Femur (tissue), 1 donor: ENCODE results near the gene UGP2.
"Not testable (repeated sequence)": the region's sequence is repeated elsewhere in the genome, so short reads cannot be mapped to it uniquely, and the experiment has no call there.

Source experiments
- DNase-seq: peaks from one replicate; pipeline ENCODE4 v3.0.0-alpha.2; 2017

UGP2 gene

GRCh38 chr2:63840785-63841253 lies 877 bp upstream of the UGP2 start:
- peak; percentile 99 for DNase-seq

- peak; percentile 46 for DNase-seq
Observed at GRCh38 chr2:63842149-63843061, 709 bp downstream of the UGP2 start.

GRCh38 chr2:63843093-63843492 lies 1.4 kb downstream of the UGP2 start:
- DNase-seq: no peak

DNA sequence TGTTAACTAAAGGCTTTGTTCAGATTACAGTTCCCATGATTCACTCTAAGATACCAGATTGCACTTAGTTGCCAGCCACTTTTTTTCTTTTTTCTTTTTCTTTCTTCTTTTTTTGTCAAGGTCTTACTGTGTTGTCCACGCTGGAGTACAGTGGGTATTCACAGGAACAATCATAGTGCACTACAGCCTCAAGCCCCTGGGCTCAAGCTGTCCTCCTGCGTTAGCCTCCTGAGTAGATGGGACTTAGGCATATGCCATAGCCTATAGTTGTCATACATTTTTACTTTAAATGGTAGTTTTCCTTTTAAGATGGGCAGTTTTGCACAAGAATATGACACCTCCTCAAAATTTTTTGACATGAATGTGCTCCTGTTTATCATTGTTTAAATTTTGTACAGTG lies 2.1 kb downstream of the UGP2 start:
- no peak for DNase-seq

- DNase-seq: no peak
Observed at GRCh38 chr2:63844616-63845015, 2.9 kb downstream of the UGP2 start.

DNA sequence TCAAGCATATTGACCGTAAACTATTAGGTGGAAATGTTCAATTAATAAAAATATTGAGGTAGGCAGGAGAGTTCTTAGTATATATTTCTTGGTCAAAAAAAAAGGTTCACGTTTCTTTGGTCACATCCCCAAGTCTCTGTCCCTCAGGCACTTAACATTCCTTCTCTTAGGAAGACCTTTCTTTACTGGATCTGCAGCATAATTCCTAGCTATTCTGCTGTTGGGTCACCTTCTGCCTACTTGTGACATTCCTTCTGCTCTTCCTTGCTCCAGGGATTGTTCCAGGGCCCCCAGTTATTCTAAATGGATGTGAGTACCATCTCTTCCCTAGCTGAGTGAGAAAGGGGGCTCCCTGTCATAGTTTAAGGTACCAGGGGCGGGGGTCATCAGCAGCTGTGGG lies 4.2 kb downstream of the UGP2 start:
- DNase-seq: no peak

DNA sequence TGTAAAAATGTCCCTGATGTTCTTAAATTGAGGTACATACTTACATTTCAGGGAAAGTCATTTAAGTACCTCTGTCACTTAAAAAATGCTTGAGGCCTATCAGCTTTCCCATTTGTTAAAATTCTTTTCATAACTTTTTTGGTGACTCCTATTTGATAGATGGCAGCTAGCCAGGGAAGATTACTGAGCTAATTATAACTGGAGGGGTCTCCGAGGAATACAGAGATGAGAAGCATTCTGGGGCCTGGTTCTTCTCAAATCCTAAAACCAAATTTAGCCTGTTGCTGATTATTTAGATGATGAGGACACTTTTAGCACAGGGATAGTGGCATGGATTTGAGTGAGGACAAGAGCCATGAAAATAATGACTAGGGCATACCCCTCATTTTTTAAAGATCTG lies 4.8 kb downstream of the UGP2 start:
- no peak for DNase-seq

DNA sequence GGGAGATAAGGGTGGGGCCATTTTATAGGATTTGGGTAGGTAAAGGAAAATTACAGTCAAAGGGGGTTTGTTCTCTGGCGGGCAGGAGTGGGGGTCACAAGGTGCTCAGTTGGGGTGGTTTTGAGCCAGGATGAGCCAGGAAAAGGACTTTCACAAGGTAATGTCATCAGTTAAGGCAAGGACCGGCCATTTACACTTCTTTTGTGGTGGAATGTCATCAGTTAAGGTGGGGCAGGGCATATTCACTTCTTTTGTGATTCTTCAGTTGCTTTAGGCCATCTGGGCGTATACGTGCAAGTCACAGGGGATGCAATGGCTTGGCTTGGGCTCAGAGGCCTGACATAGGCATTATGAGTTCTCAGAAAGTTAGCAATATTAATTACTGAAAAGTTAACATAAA lies 5.9 kb downstream of the UGP2 start:
- not testable (repeated sequence) for DNase-seq

- no peak for DNase-seq
Observed at GRCh38 chr2:63849381-63850203, 7.9 kb downstream of the UGP2 start.

GRCh38 chr2:63850204-63850571 lies 8.5 kb downstream of the UGP2 start:
- no peak for DNase-seq

- no peak for DNase-seq
Observed at GRCh38 chr2:63850649-63851048, 9.0 kb downstream of the UGP2 start.

DNA sequence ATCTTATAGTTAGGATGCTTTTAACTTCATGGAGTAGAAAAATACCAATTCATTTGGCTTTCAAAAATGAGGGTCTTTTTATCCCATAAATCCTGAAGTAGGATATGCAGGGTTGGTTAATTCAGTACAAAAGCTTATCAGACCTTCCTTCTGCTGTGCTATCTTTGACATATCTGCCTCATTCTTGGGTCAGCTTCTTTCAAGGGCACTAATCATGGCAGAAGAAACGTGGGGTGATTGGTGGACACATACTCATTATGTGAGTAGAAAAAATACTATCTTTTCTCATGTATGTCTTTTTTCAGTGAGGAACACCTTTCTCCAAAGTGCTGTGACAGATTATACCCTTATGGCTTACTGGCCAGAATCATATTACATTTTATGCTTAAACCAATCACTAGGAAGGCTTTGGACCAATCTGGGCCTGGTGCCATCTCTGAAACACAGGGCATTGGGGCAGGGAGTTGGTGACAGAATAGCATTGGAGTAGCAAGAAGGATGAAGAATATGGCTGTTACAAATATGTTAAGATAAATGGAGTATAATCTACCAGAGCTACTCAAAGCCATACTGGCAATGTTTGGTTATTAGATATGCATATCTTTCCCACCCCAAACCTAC lies 10.1 kb downstream of the UGP2 start:
- no peak for DNase-seq

DNA sequence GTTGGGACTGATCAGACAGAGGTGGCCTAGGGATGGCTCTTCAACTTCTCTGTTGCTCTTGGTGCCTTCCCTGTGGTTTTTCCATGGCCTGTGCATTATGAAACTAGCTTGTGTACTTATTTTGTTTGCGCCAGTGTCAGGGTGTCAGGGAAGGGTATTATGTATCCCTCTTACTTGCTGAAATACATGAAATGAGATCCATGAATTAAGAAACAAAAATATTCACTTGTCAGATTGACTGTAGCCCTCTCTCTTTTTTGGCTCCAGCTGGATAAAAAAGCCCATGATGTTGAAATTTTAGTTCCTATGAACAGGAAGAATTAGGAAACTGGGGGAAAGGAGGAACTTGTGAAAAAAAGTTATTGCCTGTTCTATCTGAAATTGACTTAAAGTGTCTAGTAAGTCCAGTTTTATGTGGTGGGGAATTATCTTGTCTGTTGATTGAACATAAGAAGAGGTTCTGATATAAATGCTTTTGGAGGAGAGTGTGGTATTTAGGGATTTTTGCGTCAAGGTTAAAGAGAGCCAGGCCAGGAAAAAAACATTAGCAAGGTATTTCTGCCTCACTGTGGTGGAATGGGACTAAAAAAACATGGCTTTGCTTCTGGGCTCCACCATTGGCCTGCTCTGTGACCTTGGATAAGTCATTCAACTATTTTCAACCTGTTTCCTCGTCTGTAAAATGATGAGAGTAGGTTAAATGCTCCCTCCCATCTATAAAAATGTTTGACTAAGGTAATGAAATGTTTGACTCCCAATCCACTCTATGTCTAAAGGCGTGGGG lies 12.0 kb downstream of the UGP2 start:
- DNase-seq: no peak

DNA sequence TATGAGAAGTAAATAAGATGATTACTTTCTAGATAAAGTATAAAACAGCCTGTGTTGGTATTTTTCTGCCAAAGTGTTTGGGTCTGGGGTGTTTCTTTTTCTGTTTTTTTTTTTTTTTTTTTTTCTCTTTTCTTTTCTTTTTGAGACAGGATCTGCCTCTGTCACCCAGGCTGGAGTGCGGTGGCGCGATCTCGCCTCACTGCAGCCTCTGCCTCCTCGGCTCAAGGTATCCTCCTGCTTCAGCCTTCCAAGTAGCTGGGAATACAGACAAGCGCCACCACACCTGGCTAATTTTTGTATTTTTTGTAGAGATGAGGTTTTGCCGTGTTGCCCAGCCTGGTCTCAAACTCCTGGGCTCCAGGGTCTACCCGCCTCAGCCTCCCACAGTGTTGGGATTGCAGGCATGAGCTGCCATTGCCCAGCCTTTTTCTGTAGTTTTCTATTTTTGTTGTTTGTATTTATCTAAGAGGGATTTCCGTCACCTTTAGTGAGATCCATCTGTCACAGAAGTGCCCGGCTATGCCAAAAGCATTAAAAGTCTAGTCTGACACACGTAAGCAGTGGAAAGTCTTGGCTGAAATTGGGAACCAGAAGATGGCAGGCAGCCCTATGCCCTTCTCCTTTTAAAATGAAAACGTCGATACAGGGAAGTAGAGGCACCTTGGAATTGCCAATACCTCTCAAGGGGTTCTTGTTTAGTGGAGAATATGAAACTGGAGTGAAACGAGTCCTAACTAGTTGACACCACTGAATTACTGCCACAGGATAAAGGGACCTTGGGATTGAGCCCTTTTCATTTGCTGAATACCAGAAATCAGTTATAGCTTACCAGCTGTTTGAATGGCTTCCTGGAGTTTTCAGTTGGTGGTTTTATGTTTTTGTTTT lies 14.0 kb downstream of the UGP2 start:
- no peak for DNase-seq

- DNase-seq: no peak
Observed at GRCh38 chr2:63856303-63856603, 14.6 kb downstream of the UGP2 start.

DNA sequence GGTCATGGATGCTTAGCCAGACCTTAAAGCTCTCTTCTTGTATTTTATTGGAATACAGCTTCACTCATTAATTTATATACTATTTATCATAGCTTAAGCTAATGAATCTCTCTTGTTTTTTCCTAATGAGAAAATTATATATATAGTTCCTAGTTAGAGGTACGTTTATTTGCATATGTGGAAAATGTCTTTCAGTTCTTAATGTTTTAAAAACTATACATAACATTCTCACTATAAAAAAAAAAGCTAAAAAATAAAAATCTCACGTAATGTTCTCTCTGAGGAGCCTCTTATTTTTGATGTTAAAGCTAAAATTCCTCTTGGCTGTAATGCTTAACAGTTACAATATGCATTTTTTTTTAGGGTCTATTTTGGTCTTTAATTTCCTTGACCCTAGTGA lies 16.6 kb downstream of the UGP2 start:
- DNase-seq: no peak

DNA sequence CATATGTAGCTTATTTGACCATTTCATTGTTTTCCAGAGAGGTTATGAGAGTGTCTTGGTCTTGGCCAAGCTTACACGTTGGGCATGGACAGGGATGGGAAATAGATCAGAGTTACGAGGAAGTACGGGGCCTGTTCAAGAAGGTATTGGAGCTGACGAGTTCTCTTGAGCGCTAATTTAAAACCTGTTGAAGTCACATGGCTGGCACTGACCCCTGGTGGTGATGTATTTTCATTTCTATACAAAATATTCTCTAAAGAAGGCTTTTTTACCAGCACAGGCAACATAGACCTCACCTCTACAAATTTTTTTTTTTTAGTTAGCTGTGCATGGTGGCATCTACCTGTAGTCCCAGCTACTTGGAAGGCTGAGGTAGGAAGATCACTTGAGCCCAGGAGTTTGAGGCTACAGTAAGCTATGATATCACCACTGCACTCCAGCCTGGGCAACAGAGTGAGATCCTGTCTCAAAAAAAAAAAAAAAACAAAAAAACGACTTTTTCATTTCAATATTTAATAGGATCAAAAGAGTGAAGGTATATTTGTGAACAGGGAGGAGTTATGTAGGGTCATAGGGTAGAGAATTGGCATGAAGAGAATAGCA lies 19.6 kb downstream of the UGP2 start:
- DNase-seq: peak; percentile 57

DNA sequence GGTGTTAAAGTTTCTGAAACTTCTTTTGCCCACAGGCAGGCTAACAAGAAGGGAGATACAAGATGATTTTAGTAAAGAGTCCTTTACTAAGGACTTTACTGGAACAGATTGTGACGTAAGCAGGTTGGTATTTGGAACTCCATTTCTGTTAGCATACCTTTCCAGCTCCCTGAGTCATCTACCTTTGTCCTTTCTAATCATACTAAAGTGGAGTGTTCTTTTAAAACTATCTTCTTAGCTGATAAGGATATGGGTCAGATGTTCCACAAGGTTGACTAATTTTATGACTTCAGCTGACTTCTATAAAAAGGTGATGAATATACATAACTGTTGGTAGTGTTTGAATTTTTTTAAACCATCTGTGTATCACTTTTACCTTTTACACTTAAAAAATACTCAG lies 21.1 kb downstream of the UGP2 start:
- DNase-seq: no peak

- no peak for DNase-seq
Observed at GRCh38 chr2:63863707-63864106, 22.0 kb downstream of the UGP2 start.

- no peak for DNase-seq
Observed at GRCh38 chr2:63865159-63865799, 23.6 kb downstream of the UGP2 start.
